ENCODE measurements around the gene DDX4. TPM values are rescaled to one million over a fixed set of nuclear protein-coding genes. Genes with fewer than 3 reads are reported as not detected.
"Not testable (repeated sequence)": the region's sequence is repeated elsewhere in the genome, so short reads cannot be mapped to it uniquely, and the experiment has no call there.

Gene DDX4
- total RNA-seq, 1 experiment from 2014 or later: not detected

- in situ Hi-C loops (cut with HindIII; ENCODE audit: low pct_unique_long_range_greater_than_20kb, low sequenced_read_pairs): no loop called here
- DNase-seq (ENCODE audit: low read depth): no peak
Measured at GRCh38 chr5:55777332-55777731, 39.5 kb downstream of the DDX4 start.

GRCh38 chr5:55800924-55801323, 63.1 kb downstream of the DDX4 start:
- no peak for DNase-seq (ENCODE audit: low read depth)
- in situ Hi-C loops (cut with HindIII; ENCODE audit: low pct_unique_long_range_greater_than_20kb, low sequenced_read_pairs): no loop called here

GRCh38 chr5:55808814-55809213, 71.0 kb downstream of the DDX4 start:
- DNase-seq (ENCODE audit: low read depth); in situ Hi-C loops (cut with HindIII; ENCODE audit: low pct_unique_long_range_greater_than_20kb, low sequenced_read_pairs): not testable (repeated sequence)

GRCh38 chr5:55815939-55816338, 78.1 kb downstream of the DDX4 start:
- DNase-seq (ENCODE audit: low read depth); in situ Hi-C loops (cut with HindIII; ENCODE audit: low pct_unique_long_range_greater_than_20kb, low sequenced_read_pairs): not testable (repeated sequence)

- in situ Hi-C loops (cut with HindIII; ENCODE audit: low pct_unique_long_range_greater_than_20kb, low sequenced_read_pairs): no loop called here
- DNase-seq (ENCODE audit: low read depth): peak; percentile 15
Measured at GRCh38 chr5:55816342-55816741, 78.5 kb downstream of the DDX4 start.

- no peak for DNase-seq (ENCODE audit: low read depth)
- in situ Hi-C loops (cut with HindIII; ENCODE audit: low pct_unique_long_range_greater_than_20kb, low sequenced_read_pairs): no loop called here
Measured at GRCh38 chr5:55817030-55817429, 79.2 kb downstream of the DDX4 start.

- in situ Hi-C loops (cut with HindIII; ENCODE audit: low pct_unique_long_range_greater_than_20kb, low sequenced_read_pairs): no loop called here
- DNase-seq (ENCODE audit: low read depth): no peak
Measured at GRCh38 chr5:55820488-55820887, 82.6 kb downstream of the DDX4 start.

GRCh38 chr5:55821731-55822512, 84.1 kb downstream of the DDX4 start:
- peak; percentile 5 for DNase-seq (ENCODE audit: low read depth)
- in situ Hi-C loops (cut with HindIII; ENCODE audit: low pct_unique_long_range_greater_than_20kb, low sequenced_read_pairs): no loop called here

- in situ Hi-C loops (cut with HindIII; ENCODE audit: low pct_unique_long_range_greater_than_20kb, low sequenced_read_pairs): no loop called here
- DNase-seq (ENCODE audit: low read depth): no peak
Measured at GRCh38 chr5:55823151-55823796, 85.4 kb downstream of the DDX4 start.

- no peak for DNase-seq (ENCODE audit: low read depth)
- in situ Hi-C loops (cut with HindIII; ENCODE audit: low pct_unique_long_range_greater_than_20kb, low sequenced_read_pairs): no loop called here
Measured at GRCh38 chr5:55829956-55830355, 92.1 kb downstream of the DDX4 start.

GRCh38 chr5:55832446-55832845, 94.6 kb downstream of the DDX4 start:
- in situ Hi-C loops (cut with HindIII; ENCODE audit: low pct_unique_long_range_greater_than_20kb, low sequenced_read_pairs): no loop called here
- DNase-seq (ENCODE audit: low read depth): no peak

- in situ Hi-C loops (cut with HindIII; ENCODE audit: low pct_unique_long_range_greater_than_20kb, low sequenced_read_pairs): no loop called here
- DNase-seq (ENCODE audit: low read depth): no peak
Measured at GRCh38 chr5:55836191-55836590, 98.3 kb downstream of the DDX4 start.

- DNase-seq (ENCODE audit: low read depth): no peak
- in situ Hi-C loops (cut with HindIII; ENCODE audit: low pct_unique_long_range_greater_than_20kb, low sequenced_read_pairs): no loop called here
Measured at GRCh38 chr5:55841976-55842375, 104.1 kb downstream of the DDX4 start.

- in situ Hi-C loops (cut with HindIII; ENCODE audit: low pct_unique_long_range_greater_than_20kb, low sequenced_read_pairs): no loop called here
- DNase-seq (ENCODE audit: low read depth): no peak
Measured at GRCh38 chr5:55847837-55848236, 110.0 kb downstream of the DDX4 start.

GRCh38 chr5:55848783-55849182, 110.9 kb downstream of the DDX4 start:
- in situ Hi-C loops (cut with HindIII; ENCODE audit: low pct_unique_long_range_greater_than_20kb, low sequenced_read_pairs): no loop called here
- no peak for DNase-seq (ENCODE audit: low read depth)

- in situ Hi-C loops (cut with HindIII; ENCODE audit: low pct_unique_long_range_greater_than_20kb, low sequenced_read_pairs): no loop called here
- peak; percentile 14 for DNase-seq (ENCODE audit: low read depth)
Measured at GRCh38 chr5:55850839-55851674, 113.2 kb downstream of the DDX4 start, which contains the start of gene IL31RA. Gene IL31RA, plus strand, starts transcription at chr5:55851357. Its CDS starts 214 bp downstream, at chr5:55851571.

- no peak for DNase-seq (ENCODE audit: low read depth)
- in situ Hi-C loops (cut with HindIII; ENCODE audit: low pct_unique_long_range_greater_than_20kb, low sequenced_read_pairs): no loop called here
Measured at GRCh38 chr5:55851675-55851979, 113.8 kb downstream of the DDX4 start.

GRCh38 chr5:55852503-55852902, 114.6 kb downstream of the DDX4 start:
- in situ Hi-C loops (cut with HindIII; ENCODE audit: low pct_unique_long_range_greater_than_20kb, low sequenced_read_pairs): no loop called here
- no peak for DNase-seq (ENCODE audit: low read depth)

GRCh38 chr5:55853041-55853670, 115.3 kb downstream of the DDX4 start:
- in situ Hi-C loops (cut with HindIII; ENCODE audit: low pct_unique_long_range_greater_than_20kb, low sequenced_read_pairs): no loop called here
- DNase-seq (ENCODE audit: low read depth): no peak
